Hepatocyte (in vitro differentiated cells): ENCODE results near the gene ALOX12B. TPM values are rescaled to one million over a fixed set of nuclear protein-coding genes. Genes with fewer than 3 reads are reported as not detected.
A peak's percentile ranks its signal among the peaks of the same experiment; 100 is the strongest.

Experiments used
- DNase-seq: peaks from one replicate; pipeline ENCODE4 v3.0.0-alpha.2; 2016; ENCODE audit warnings: low spot score
- H2AFZ ChIP-seq: fragments of 200-600 bp; sonication (generic); 2 replicates; pipeline ENCODE4 v1.6.0; 2016; ENCODE audit warnings: antibody characterized with exemption, mild to moderate bottlenecking
- H3K27ac ChIP-seq: fragments of 200-600 bp; sonication (generic); 2 replicates; pipeline ENCODE4 v1.5.1; 2016; ENCODE audit warnings: mild to moderate bottlenecking
- H3K27me3 ChIP-seq: fragments of 200-600 bp; sonication (generic); 2 replicates; pipeline ENCODE4 v1.6.1; 2016
- H3K36me3 ChIP-seq: fragments of 200-600 bp; sonication (generic); replicated peaks from 2 replicates; pipeline ENCODE4 v1.5.1; 2016; ENCODE audit warnings: low read depth; ENCODE audit not compliant: insufficient read depth
- H3K4me1 ChIP-seq: fragments of 200-600 bp; sonication (generic); 2 replicates; pipeline ENCODE4 v1.5.1; 2016; ENCODE audit warnings: mild to moderate bottlenecking, moderate library complexity; ENCODE audit not compliant: insufficient read depth
- H3K4me2 ChIP-seq: fragments of 200-600 bp; sonication (generic); 2 replicates; pipeline ENCODE4 v1.6.0; 2016
- H3K4me3 ChIP-seq: fragments of 200-600 bp; sonication (generic); 2 replicates; pipeline ENCODE4 v1.5.1; 2016; ENCODE audit warnings: mild to moderate bottlenecking
- H3K79me2 ChIP-seq: fragments of 200-600 bp; sonication (generic); 2 replicates; pipeline ENCODE4 v1.6.0; 2017; ENCODE audit warnings: mild to moderate bottlenecking
- H3K9me2 ChIP-seq: fragments of 200-600 bp; sonication (generic); replicated peaks from 2 replicates; pipeline ENCODE4 v1.6.0; 2017; ENCODE audit warnings: mild to moderate bottlenecking; ENCODE audit not compliant: insufficient read depth
- H3K9me3 ChIP-seq: fragments of 200-600 bp; sonication (generic); 2 replicates; pipeline ENCODE4 v1.5.1; 2016; ENCODE audit warnings: low read depth, mild to moderate bottlenecking
- H4K20me1 ChIP-seq: fragments of 200-600 bp; sonication (generic); 2 replicates; pipeline ENCODE4 v1.6.0; 2016; ENCODE audit warnings: mild to moderate bottlenecking; ENCODE audit not compliant: insufficient read depth, poor library complexity, severe bottlenecking
- EZH2 ChIP-seq: fragments of 200-600 bp; sonication (generic); IDR thresholded peaks from 2 replicates; pipeline ENCODE4 v1.6.1; 2016; ENCODE audit warnings: antibody characterized with exemption, mild to moderate bottlenecking, borderline replicate concordance
- EZH2phosphoT487 ChIP-seq: fragments of 200-600 bp; sonication (generic); IDR thresholded peaks from one replicate; pipeline ENCODE4 v1.6.1; 2018; ENCODE audit warnings: antibody characterized with exemption, mild to moderate bottlenecking, low read depth, moderate library complexity; ENCODE audit not compliant: unreplicated experiment, severe bottlenecking
- WGBS: methylation state at CpG from one replicate; pipeline ENCODE4 v1.1.6; 2016; ENCODE audit warnings: low lambda C conversion rate; ENCODE audit errors: missing lambda C conversion rate; 5-methylcytosine and 5-hydroxymethylcytosine counted together
- polyA plus RNA-seq: library from polyadenylated mRNA; unstranded; fragments of >200 nt; fragmentation: Nextera tagmentation; extraction: Ambion mirVana; gene quantifications from 2 replicates; pipeline ENCODE4 v1.2.1, GENCODE V29; 2016
- total RNA-seq: library from RNA; depleted of rRNA; stranded (reverse); fragments of >200 nt; gene quantifications from 2 replicates; pipeline ENCODE4 v1.2.3, GENCODE V29; 2014
- TF ChIP-seq, protein P1 (sequence below): fragments of 200-600 bp; sonication (generic); IDR thresholded peaks from 2 replicates; pipeline ENCODE4 v1.5.1; 2016; ENCODE audit warnings: antibody characterized with exemption, mild to moderate bottlenecking; ENCODE audit not compliant: poor library complexity

The ALOX12B gene
- total and polyA plus RNA-seq, 2 experiments from 2014 or later, result 1.8 to 2.0 TPM

DNA sequence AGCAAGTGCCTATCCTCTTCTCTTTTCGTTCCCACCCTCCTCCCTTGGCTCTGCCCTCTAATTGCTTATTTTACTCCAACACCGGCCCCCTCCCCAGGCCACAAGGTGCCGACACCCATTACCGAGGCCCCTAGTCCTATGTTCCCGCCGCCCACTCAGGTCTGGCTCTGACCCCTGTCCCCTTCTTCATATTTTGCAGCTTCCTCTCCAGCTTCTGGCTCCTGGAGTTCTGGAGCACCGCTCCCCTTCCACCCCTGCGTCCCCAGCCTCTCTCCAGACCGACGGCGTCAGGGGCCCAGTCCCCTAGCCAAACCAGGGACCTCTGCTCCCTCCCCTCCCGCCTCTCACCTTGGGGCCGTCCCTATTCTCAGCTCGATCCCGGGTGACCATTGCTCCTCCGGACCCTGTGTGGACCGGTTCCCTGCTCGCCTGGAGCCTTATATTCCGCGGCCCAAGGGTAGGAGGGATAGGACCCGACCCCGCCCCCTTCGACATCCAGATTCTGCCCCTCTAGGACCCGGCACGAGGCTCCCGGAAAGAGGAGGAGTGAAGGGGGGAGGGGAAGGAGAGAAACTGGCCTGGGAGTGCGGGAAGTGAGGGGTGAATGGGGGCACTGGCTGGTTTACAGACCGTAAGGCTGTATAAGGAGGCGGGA, 36.3 kb upstream of the ALOX12B start, which contains the start of gene HES7:
Gene HES7, minus strand, starts transcription at position 412 of the 655 bp plus-strand sequence. Its CDS starts 22 bp downstream, at position 390.
- H2AFZ ChIP-seq, result peak within 1 kb of the TSS; percentile 34

DNA sequence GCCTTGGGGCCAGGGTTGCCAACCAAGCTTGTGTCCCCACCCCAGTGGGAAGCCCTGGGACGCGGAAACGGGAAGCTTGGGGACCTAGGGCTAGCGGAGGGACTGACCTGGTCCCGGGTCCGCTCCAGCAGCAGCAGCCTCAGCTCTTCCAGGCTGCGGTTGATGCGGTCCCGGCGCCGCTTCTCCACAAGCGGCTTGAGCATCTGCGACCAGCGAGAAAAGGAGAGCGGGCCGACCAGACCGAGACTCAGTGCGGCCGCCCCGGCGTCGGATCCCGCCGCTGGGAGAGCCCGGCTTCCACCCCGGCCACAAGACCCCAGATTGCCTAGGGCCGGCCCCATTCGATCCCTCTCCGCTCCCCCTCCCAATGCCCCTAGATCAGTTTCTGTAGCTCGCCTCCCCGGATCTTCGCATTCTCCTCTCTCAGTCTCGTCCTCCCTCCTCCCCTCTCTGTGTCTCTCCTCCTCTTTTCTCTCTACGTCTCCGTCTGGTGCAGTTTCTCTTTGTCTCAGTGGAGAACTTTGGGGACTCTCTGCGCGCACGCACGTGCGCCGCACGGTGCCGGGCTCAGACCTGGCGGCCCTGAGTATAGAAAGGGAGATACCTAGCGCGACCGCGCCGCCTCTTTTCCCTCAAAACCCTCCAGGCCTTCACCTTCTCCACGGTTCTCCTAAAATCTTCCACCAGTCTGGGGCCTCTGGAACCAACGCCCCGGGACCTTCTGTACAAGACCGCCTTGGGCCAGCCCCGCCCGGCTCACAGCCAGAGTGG, 35.6 kb upstream of the ALOX12B start:
- 2% methylated on average over 39 of the region's 55 CpGs for WGBS
- no peaks in the 10 kb centered on the region for H4K20me1 ChIP-seq

More for the DNA sequence above, 36.3 kb upstream of the ALOX12B start, which contains the start of gene HES7:
- TF ChIP-seq, protein P1, sequence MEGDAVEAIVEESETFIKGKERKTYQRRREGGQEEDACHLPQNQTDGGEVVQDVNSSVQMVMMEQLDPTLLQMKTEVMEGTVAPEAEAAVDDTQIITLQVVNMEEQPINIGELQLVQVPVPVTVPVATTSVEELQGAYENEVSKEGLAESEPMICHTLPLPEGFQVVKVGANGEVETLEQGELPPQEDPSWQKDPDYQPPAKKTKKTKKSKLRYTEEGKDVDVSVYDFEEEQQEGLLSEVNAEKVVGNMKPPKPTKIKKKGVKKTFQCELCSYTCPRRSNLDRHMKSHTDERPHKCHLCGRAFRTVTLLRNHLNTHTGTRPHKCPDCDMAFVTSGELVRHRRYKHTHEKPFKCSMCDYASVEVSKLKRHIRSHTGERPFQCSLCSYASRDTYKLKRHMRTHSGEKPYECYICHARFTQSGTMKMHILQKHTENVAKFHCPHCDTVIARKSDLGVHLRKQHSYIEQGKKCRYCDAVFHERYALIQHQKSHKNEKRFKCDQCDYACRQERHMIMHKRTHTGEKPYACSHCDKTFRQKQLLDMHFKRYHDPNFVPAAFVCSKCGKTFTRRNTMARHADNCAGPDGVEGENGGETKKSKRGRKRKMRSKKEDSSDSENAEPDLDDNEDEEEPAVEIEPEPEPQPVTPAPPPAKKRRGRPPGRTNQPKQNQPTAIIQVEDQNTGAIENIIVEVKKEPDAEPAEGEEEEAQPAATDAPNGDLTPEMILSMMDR, result no peak
- no peak for TF ChIP-seq EZH2
- no peak for TF ChIP-seq EZH2phosphoT487
- Histone ChIP-seq H3K9me2 (no peaks in the 10 kb centered on the region), H3K27ac (no peak within 1 kb of the TSS), H3K4me2 (peak within 1 kb of the TSS; percentile 88), H3K9me3 (no peaks in the 10 kb centered on the region), H3K27me3 (peaks cover 29% of the 10 kb centered on the region), H4K20me1 (no peaks in the 10 kb centered on the region), H3K36me3 (no peaks in the 10 kb centered on the region), H3K4me3 (peak within 1 kb of the TSS; percentile 37), H3K4me1 (peaks cover 35% of the 10 kb centered on the region), H3K79me2 (no peaks in the 10 kb centered on the region)
- peak; percentile 61 for DNase-seq
- 1% methylated on average over 29 of the region's 29 CpGs for whole genome bisulfite sequencing

DNA sequence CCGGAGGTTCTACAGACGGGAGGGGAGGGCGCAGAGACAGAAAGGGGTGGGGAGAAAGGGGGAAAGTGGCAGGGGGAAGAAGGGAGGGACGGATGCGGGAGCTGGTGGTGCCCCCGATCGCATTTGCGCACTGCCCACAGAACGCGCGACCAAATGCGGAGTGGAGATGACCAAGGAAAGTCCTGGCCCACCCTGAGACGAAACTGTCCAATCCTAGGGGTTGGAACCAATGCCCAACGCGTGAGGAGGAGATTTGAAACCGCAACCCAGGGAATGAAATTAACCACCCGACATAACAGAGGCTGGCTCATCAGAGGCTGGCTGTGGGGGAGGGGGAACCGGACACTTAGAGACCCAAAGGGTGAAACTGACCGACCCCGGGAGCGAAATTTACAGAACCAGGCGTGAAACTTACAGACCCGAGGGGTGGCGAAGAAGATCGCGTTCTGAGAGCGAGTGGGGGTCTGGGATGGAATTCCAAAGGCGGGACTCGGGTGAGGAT, 35.0 kb upstream of the ALOX12B start:
- Histone ChIP-seq H3K36me3 (no peaks in the 10 kb centered on the region), H3K27me3 (peaks cover 29% of the 10 kb centered on the region), H3K79me2 (no peaks in the 10 kb centered on the region), H3K27ac (no peak overlapping the region), H2AFZ (peak overlapping the region; percentile 54), H4K20me1 (no peaks in the 10 kb centered on the region), H3K4me2 (peak overlapping the region; percentile 88), H3K9me2 (no peaks in the 10 kb centered on the region), H3K4me1 (peaks cover 34% of the 10 kb centered on the region), H3K9me3 (no peaks in the 10 kb centered on the region), H3K4me3 (peak overlapping the region; percentile 37)
- peak; percentile 28 for DNase-seq
- 2% methylated on average over 26 of the region's 29 CpGs for WGBS
- TF ChIP-seq, protein P1, result no peak
- TF ChIP-seq EZH2phosphoT487 (no peak), EZH2 (no peak)

More for the DNA sequence above, 35.6 kb upstream of the ALOX12B start:
- no peak for TF ChIP-seq EZH2
- peak; percentile 58 for TF ChIP-seq EZH2phosphoT487
- DNase-seq, result peak; percentile 30
- H3K4me2 ChIP-seq, result peak overlapping the region; percentile 88
- no peaks in the 10 kb centered on the region for H3K9me2 ChIP-seq
- no peaks in the 10 kb centered on the region for H3K79me2 ChIP-seq
- H3K4me1 ChIP-seq, result peaks cover 35% of the 10 kb centered on the region
- no peak overlapping the region for H3K27ac ChIP-seq
- H2AFZ ChIP-seq, result peak overlapping the region; percentile 34
- H3K9me3 ChIP-seq, result no peaks in the 10 kb centered on the region
- H3K27me3 ChIP-seq, result peaks cover 29% of the 10 kb centered on the region
- H3K4me3 ChIP-seq, result peak overlapping the region; percentile 37
- no peaks in the 10 kb centered on the region for H3K36me3 ChIP-seq
